GM12878 (cell line): ENCODE results near the gene KRCC1. TPM values are rescaled to one million over a fixed set of nuclear protein-coding genes. Genes with fewer than 3 reads are reported as not detected.

Experiments
- ATAC-seq: fragments of 200-7000 bp; cut with Tn5 transposase; 3 replicates; pipeline ENCODE4 v1.9.1; 2020; ENCODE audit warnings: mild to moderate bottlenecking, moderate library complexity
- BruUV-seq: library from RNA; stranded (reverse); fragments of 400-500 nt; replicated peaks from 2 replicates; lab custom pipeline; 2021; lab: Mats Ljungman, UMichigan
- CTCF ChIA-PET: fragments of 300-600 bp; sonication (Branson Sonifier 250); formaldehyde crosslinking; extraction: SDS; loops from one replicate; lab custom pipeline; 2021; ENCODE audit warnings: inconsistent platforms; lab: Yijun Ruan, JAX
- POLR2A ChIA-PET: fragments of 350-600 bp; formaldehyde crosslinking; extraction: SDS; loops from one replicate; lab custom pipeline; 2021; ENCODE audit warnings: inconsistent platforms; lab: Charles Lee
- RAD21 ChIA-PET: fragments of 300-600 bp; sonication (Branson Sonifier 250); formaldehyde crosslinking; loops from one replicate; lab custom pipeline; 2023; ENCODE audit warnings: antibody characterized with exemption; ENCODE audit not compliant: unreplicated experiment; lab: Charles Lee
- SMC1A ChIA-PET: fragments of 300-600 bp; sonication (Branson Sonifier 250); formaldehyde crosslinking; loops from one replicate; lab custom pipeline; 2023; ENCODE audit not compliant: unreplicated experiment, uncharacterized antibody; lab: Charles Lee
- DNase-seq: peaks from one replicate; pipeline ENCODE4 v3.0.0-alpha.2; 2011; ENCODE audit warnings: low read depth, low spot score
- FAIRE-seq: peaks from 3 replicates; lab custom pipeline; 2011; peaks lifted over from hg19 to GRCh38; lab: Jason Lieb, UNC
- H2AFZ ChIP-seq: 2 replicates; pipeline ENCODE4 v1.6.0; 2011; ENCODE audit warnings: low read depth, low read length, control low read depth; ENCODE audit not compliant: control insufficient read depth
- H3K27ac ChIP-seq: 2 replicates; pipeline ENCODE4 v1.5.1; 2011; ENCODE audit warnings: control low read depth; ENCODE audit not compliant: control insufficient read depth, insufficient read depth
- H3K27me3 ChIP-seq, 2 experiments: replicated peaks in 1 of 2; 2 replicates each; pipeline versions ENCODE4 v1.6.0 to v1.6.1; 2011; ENCODE audit warnings: low read length in 1 of 2; ENCODE audit not compliant: control insufficient read depth in 2 of 2, insufficient read depth in 2 of 2
- H3K36me3 ChIP-seq, 2 experiments: 2 replicates each; pipeline ENCODE4 v1.5.1; 2011; ENCODE audit warnings: low read length in 1 of 2; ENCODE audit not compliant: control insufficient read depth in 2 of 2, insufficient read depth in 2 of 2
- H3K4me1 ChIP-seq: 2 replicates; pipeline ENCODE4 v1.6.1; 2011; ENCODE audit warnings: mild to moderate bottlenecking, low read length, moderate library complexity, mixed read lengths; ENCODE audit not compliant: control insufficient read depth, insufficient read depth
- H3K4me2 ChIP-seq: 2 replicates; pipeline ENCODE4 v1.6.0; 2011; ENCODE audit warnings: control low read depth; ENCODE audit not compliant: control insufficient read depth, insufficient read depth
- H3K4me3 ChIP-seq: fragments of 200-600 bp; sonication (generic); 2 replicates; pipeline ENCODE4 v1.5.1; 2016
- H3K79me2 ChIP-seq: 2 replicates; pipeline ENCODE4 v1.6.0; 2011; ENCODE audit warnings: low read length; ENCODE audit not compliant: control insufficient read depth, insufficient read depth
- H3K9ac ChIP-seq: 2 replicates; pipeline ENCODE4 v1.8.0; 2011; ENCODE audit warnings: low read length, control low read depth, mixed read lengths; ENCODE audit not compliant: control insufficient read depth, insufficient read depth
- H3K9me3 ChIP-seq: replicated peaks from 3 replicates; pipeline ENCODE4 v1.5.1; 2011; ENCODE audit warnings: mild to moderate bottlenecking, low read length; ENCODE audit not compliant: control insufficient read depth, insufficient read depth
- H4K20me1 ChIP-seq: 2 replicates; pipeline ENCODE4 v1.6.0; 2011; ENCODE audit not compliant: control insufficient read depth, insufficient read depth
- CBX3 ChIP-seq: fragments of 200-600 bp; sonication (generic); IDR thresholded peaks from 2 replicates; pipeline ENCODE4 v1.6.1; 2016; ENCODE audit warnings: low read depth, borderline replicate concordance
- DPF2 ChIP-seq: fragments of 450-650 bp; IDR thresholded peaks from 2 replicates; pipeline ENCODE4 v1.6.1; 2017; ENCODE audit warnings: mild to moderate bottlenecking
- NFIC ChIP-seq: IDR thresholded peaks from 2 replicates; pipeline ENCODE4 v1.6.1; 2012; ENCODE audit warnings: low read depth, mild to moderate bottlenecking, inconsistent platforms, low read length, moderate library complexity
- RAD21 ChIP-seq: IDR thresholded peaks from 2 replicates; pipeline ENCODE4 v1.6.1; 2011; ENCODE audit warnings: mild to moderate bottlenecking, low read depth, low read length, moderate library complexity; ENCODE audit not compliant: insufficient read depth
- RELA ChIP-seq: fragments of 450-650 bp; IDR thresholded peaks from 2 replicates; pipeline ENCODE4 v1.8.0; 2014; ENCODE audit warnings: borderline replicate concordance; ENCODE audit not compliant: partially characterized antibody
- SREBF1 ChIP-seq: IDR thresholded peaks from 2 replicates; pipeline ENCODE4 v1.6.1; 2012; ENCODE audit warnings: mild to moderate bottlenecking, low read length
- ZBED1 ChIP-seq: IDR thresholded peaks from 2 replicates; pipeline ENCODE4 v1.6.1; 2016; ENCODE audit warnings: borderline replicate concordance
- WGBS: methylation state at CpG from one replicate; pipeline ENCODE4 v1.1.6; 2016; ENCODE audit warnings: low lambda C conversion rate; ENCODE audit not compliant: insufficient replicate concordance, insufficient coverage; ENCODE audit errors: missing lambda C conversion rate; 5-methylcytosine and 5-hydroxymethylcytosine counted together
- in situ Hi-C: fragments of 300-500 bp; cut with MboI; formaldehyde crosslinking; loops from 9 replicates; pipeline ENCODE4 v1.14.3; 2018; ENCODE audit warnings: mixed read lengths
- intact Hi-C: fragments of 100-400 bp; cut with micrococcal nuclease; formaldehyde crosslinking; loops from one replicate; pipeline ENCODE4 v1.14.2; 2022; ENCODE audit not compliant: unreplicated experiment
- polyA plus RNA-seq, 11 experiments: library from polyadenylated mRNA; depleted of rRNA in 4 of 11; unstranded in 6 of 11; stranded (reverse) in 5 of 11; fragments of >200 nt; fragmentation: Nextera tagmentation in 4 of 11; fragmentation: Illumina TruSeq in 1 of 11; extraction: Ambion mirVana in 4 of 11; extraction: Trizol in 1 of 11; gene quantifications; 1 replicate in 1 of 11; 2 replicates in 10 of 11; pipeline versions ENCODE4 v1.2.1 to v1.2.3, GENCODE V29; 2011 to 2016; ENCODE audit warnings: inconsistent platforms in 2 of 11, missing spikeins in 2 of 11, low read depth in 1 of 11
- total RNA-seq, 4 experiments: library from RNA; depleted of rRNA in 3 of 4; stranded (reverse); fragments of >200 nt in 3 of 4; fragmentation: Illumina TruSeq in 1 of 4; extraction: Trizol in 1 of 4; gene quantifications; 2 replicates each; pipeline versions ENCODE4 v1.2.1 to v1.2.3, GENCODE V29; 2013 to 2021
- TF ChIP-seq, protein P1 (sequence below): IDR thresholded peaks from 2 replicates; pipeline ENCODE4 v1.6.1; 2012; ENCODE audit warnings: mild to moderate bottlenecking, low read depth, low read length

KRCC1 gene
- total and polyA plus RNA-seq, 10 of the 15 experiments (the other 5 are each of a cell fraction or from before 2014, with no cell fraction given), result 3.8 to 27.2 (median 12.5) TPM

DNA sequence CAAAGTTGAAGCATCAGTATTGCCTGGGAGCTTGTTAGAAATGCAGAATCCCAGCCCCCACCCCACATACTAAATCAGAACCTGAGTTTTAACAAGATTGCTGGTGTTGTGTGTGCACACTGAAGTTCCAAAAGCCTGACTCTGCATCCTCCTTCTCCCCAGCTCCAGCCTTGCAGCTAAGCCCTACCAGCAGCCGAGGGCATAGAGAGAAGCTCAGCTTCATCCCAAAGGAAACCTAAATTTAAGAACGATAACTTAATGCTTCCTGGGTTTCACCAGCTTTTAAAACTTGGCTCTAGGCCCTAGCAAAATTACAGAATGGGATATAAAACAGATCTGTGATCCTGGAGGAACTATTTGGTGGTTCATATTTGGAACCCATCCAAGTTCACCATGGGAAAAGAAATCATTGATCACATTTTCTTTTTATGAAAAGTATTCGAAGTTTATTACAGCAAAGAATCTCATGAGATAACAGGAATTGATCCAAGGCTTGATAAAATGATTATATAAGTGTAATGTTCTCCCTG is 23.1 kb upstream of the KRCC1 start:
- intact Hi-C loops (no loop called here), in situ Hi-C loops (no loop called here)
- FAIRE-seq (no peak), ATAC-seq (no peak), DNase-seq (no peak)
- H3K27me3 ChIP-seq, result peaks cover 0 to 2% of the 10 kb centered on the region in 2 experiments; a peak in 1 of 4 replicates
- H3K4me1 ChIP-seq, result no peaks in the 10 kb centered on the region
- H3K36me3 ChIP-seq, result no peaks in the 10 kb centered on the region
- no peak overlapping the region for H3K4me3 ChIP-seq
- no TSS peak for BruUV-seq
- SMC1A ChIA-PET, result no interaction called here
- TF ChIP-seq CBX3 (no peak), ZBED1 (no peak), SREBF1 (no peak), RAD21 (no peak), RELA (no peak), NFIC (no peak), DPF2 (no peak)
- TF ChIP-seq, protein P1, sequence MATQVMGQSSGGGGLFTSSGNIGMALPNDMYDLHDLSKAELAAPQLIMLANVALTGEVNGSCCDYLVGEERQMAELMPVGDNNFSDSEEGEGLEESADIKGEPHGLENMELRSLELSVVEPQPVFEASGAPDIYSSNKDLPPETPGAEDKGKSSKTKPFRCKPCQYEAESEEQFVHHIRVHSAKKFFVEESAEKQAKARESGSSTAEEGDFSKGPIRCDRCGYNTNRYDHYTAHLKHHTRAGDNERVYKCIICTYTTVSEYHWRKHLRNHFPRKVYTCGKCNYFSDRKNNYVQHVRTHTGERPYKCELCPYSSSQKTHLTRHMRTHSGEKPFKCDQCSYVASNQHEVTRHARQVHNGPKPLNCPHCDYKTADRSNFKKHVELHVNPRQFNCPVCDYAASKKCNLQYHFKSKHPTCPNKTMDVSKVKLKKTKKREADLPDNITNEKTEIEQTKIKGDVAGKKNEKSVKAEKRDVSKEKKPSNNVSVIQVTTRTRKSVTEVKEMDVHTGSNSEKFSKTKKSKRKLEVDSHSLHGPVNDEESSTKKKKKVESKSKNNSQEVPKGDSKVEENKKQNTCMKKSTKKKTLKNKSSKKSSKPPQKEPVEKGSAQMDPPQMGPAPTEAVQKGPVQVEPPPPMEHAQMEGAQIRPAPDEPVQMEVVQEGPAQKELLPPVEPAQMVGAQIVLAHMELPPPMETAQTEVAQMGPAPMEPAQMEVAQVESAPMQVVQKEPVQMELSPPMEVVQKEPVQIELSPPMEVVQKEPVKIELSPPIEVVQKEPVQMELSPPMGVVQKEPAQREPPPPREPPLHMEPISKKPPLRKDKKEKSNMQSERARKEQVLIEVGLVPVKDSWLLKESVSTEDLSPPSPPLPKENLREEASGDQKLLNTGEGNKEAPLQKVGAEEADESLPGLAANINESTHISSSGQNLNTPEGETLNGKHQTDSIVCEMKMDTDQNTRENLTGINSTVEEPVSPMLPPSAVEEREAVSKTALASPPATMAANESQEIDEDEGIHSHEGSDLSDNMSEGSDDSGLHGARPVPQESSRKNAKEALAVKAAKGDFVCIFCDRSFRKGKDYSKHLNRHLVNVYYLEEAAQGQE, result no peak
- CTCF ChIA-PET, result interaction anchor here (1.6 to 2.1 kb wide), 2 partner anchors 11 to 19 kb away, joined by 4 to 11 read pairs; partner anchors contain the start of gene SMYD1
- no peak overlapping the region for H2AFZ ChIP-seq
- no peaks in the 10 kb centered on the region for H3K9me3 ChIP-seq
- no peak overlapping the region for H3K27ac ChIP-seq
- no peak overlapping the region for H3K4me2 ChIP-seq
- POLR2A ChIA-PET, result no interaction called here
- H4K20me1 ChIP-seq, result no peaks in the 10 kb centered on the region
- RAD21 ChIA-PET, result no interaction called here
- H3K79me2 ChIP-seq, result no peaks in the 10 kb centered on the region
- H3K9ac ChIP-seq, result no peak overlapping the region
- WGBS, result 15% methylated on average over 3 of the region's 3 CpGs
